Body of pancreas (tissue), 4 donors: Measurements from ENCODE around the gene CDC42EP2.

Source experiments
- POLR2A ChIP-seq, 3 donors: fragments of 450-650 bp; IDR thresholded peaks; one replicate each; pipeline ENCODE4 v1.6.1; 2016; ENCODE audit warnings: antibody characterized with exemption in 3 of 3, mild to moderate bottlenecking in 2 of 3
- TF ChIP-seq, protein P1 (sequence below), 7 experiments: fragments of 450-650 bp in 4 of 7; fragments of 200-600 bp in 3 of 7; sonication (generic) in 3 of 7; IDR thresholded peaks; one replicate each; pipeline ENCODE4 v1.5.1; 2016 to 2019; ENCODE audit warnings: antibody characterized with exemption in 7 of 7

GRCh38 chr11:65279279-65279678 is 35.4 kb upstream of the CDC42EP2 start:
- TF ChIP-seq, protein P1, sequence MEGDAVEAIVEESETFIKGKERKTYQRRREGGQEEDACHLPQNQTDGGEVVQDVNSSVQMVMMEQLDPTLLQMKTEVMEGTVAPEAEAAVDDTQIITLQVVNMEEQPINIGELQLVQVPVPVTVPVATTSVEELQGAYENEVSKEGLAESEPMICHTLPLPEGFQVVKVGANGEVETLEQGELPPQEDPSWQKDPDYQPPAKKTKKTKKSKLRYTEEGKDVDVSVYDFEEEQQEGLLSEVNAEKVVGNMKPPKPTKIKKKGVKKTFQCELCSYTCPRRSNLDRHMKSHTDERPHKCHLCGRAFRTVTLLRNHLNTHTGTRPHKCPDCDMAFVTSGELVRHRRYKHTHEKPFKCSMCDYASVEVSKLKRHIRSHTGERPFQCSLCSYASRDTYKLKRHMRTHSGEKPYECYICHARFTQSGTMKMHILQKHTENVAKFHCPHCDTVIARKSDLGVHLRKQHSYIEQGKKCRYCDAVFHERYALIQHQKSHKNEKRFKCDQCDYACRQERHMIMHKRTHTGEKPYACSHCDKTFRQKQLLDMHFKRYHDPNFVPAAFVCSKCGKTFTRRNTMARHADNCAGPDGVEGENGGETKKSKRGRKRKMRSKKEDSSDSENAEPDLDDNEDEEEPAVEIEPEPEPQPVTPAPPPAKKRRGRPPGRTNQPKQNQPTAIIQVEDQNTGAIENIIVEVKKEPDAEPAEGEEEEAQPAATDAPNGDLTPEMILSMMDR (IDR thresholded peaks at IDR 0.05), result no peak
- no peak for TF ChIP-seq POLR2A (IDR thresholded peaks at IDR 0.05)
